Endodermal cell (in vitro differentiated cells): Measurements from ENCODE around the gene ERLIN1. TPM values are rescaled to one million over a fixed set of nuclear protein-coding genes. Genes with fewer than 3 reads are reported as not detected.

Experiments used
- DNase-seq: peaks from one replicate; pipeline ENCODE4 v3.0.0-alpha.2; 2017
- H3K27ac ChIP-seq: 2 replicates; pipeline ENCODE4 v1.5.1; 2013; ENCODE audit warnings: mild to moderate bottlenecking, low read depth, low read length, moderate library complexity
- H3K27me3 ChIP-seq: 2 replicates; pipeline ENCODE4 v1.6.1; 2013; ENCODE audit warnings: mild to moderate bottlenecking, low read length, moderate library complexity; ENCODE audit not compliant: insufficient read depth, control insufficient read depth, poor library complexity, severe bottlenecking
- H3K36me3 ChIP-seq: 2 replicates; pipeline ENCODE4 v1.7.0; 2013; ENCODE audit warnings: mild to moderate bottlenecking, low read length, moderate library complexity; ENCODE audit not compliant: control insufficient read depth, insufficient read depth
- H3K4me1 ChIP-seq: one replicate; pipeline ENCODE4 v1.7.0; 2013; ENCODE audit warnings: low read length; ENCODE audit not compliant: control insufficient read depth, insufficient read depth
- H3K4me3 ChIP-seq: 2 replicates; pipeline ENCODE4 v1.5.1; 2013; ENCODE audit warnings: mild to moderate bottlenecking, low read length, moderate library complexity
- H3K9ac ChIP-seq: 2 replicates; pipeline ENCODE4 v1.6.1; 2013; ENCODE audit warnings: mild to moderate bottlenecking, low read length, moderate library complexity; ENCODE audit not compliant: poor library complexity, severe bottlenecking; ENCODE audit errors: extremely low read depth
- H3K9me3 ChIP-seq: 2 replicates; pipeline ENCODE4 v1.6.1; 2013; ENCODE audit warnings: mild to moderate bottlenecking, low read length, moderate library complexity; ENCODE audit not compliant: control insufficient read depth
- H3K27ac Mint-ChIP-seq: 2 replicates; pipeline ENCODE4 v1.8.0; 2020; ENCODE audit warnings: mixed read lengths
- H3K27me3 Mint-ChIP-seq: 2 replicates; pipeline ENCODE4 v1.8.0; 2021; ENCODE audit warnings: mild to moderate bottlenecking, mixed read lengths; ENCODE audit not compliant: insufficient read depth
- H3K36me3 Mint-ChIP-seq: 2 replicates; pipeline ENCODE4 v1.8.0; 2020; ENCODE audit warnings: low read depth, mixed read lengths
- H3K4me1 Mint-ChIP-seq: 2 replicates; pipeline ENCODE4 v1.8.0; 2020; ENCODE audit warnings: mixed read lengths
- H3K4me3 Mint-ChIP-seq: 2 replicates; pipeline ENCODE4 v1.8.0; 2020; ENCODE audit warnings: mild to moderate bottlenecking, moderate library complexity, mixed read lengths
- H3K9me3 Mint-ChIP-seq: 2 replicates; pipeline ENCODE4 v1.8.0; 2020; ENCODE audit warnings: mild to moderate bottlenecking, mixed read lengths
- CTCF ChIP-seq: fragments of 200-600 bp; sonication (generic); conservative IDR thresholded peaks from 2 replicates; pipeline ENCODE4 v1.5.0; 2021; ENCODE audit warnings: antibody characterized with exemption, mild to moderate bottlenecking
- WGBS, 2 experiments: methylation state at CpG; one replicate each; pipeline versions ENCODE4 v1.1.5 to v1.1.7; 2013; ENCODE audit warnings: missing lambda C conversion rate in 2 of 2, mixed read lengths in 1 of 2; ENCODE audit not compliant: insufficient coverage in 1 of 2, insufficient read length in 1 of 2; 5-methylcytosine and 5-hydroxymethylcytosine counted together
- total RNA-seq, 2 donors: library from RNA; stranded (reverse); fragmentation: NEBNext Ultra II Directional in 1 of 2; extraction: Animal tissue kit (Norgen Biotek cat#: 25700) in 1 of 2; gene quantifications; 2 replicates in 1 of 2; 3 replicates in 1 of 2; pipeline ENCODE4 v1.2.1, GENCODE V29; 2021

The ERLIN1 gene
- total RNA-seq, 2 donors from 2014 or later: 35.0 to 42.6 TPM

GRCh38 chr10:100104300-100104699 is 81.5 kb downstream of the ERLIN1 start:
- no peaks in the 10 kb centered on the region for H3K4me1 ChIP-seq
- no peaks in the 10 kb centered on the region for H3K27me3 Mint-ChIP-seq

GRCh38 chr10:100103581-100103980 is 82.2 kb downstream of the ERLIN1 start:
- H3K36me3 Mint-ChIP-seq: no peaks in the 10 kb centered on the region
- TF ChIP-seq CTCF: no peak
- WGBS, 2 experiments: 95 to 100% methylated on average over 1 to 5 of the region's 5 CpGs
- no peak overlapping the region for H3K27ac ChIP-seq
- H3K9ac ChIP-seq: no peak overlapping the region
- H3K9me3 Mint-ChIP-seq: peaks cover 31% of the 10 kb centered on the region
- no peaks in the 10 kb centered on the region for H3K27me3 ChIP-seq
- H3K4me1 ChIP-seq: no peaks in the 10 kb centered on the region
- H3K9me3 ChIP-seq: peaks cover 43% of the 10 kb centered on the region
- DNase-seq: no peak
- no peak overlapping the region for H3K27ac Mint-ChIP-seq
- H3K36me3 ChIP-seq: no peaks in the 10 kb centered on the region
- H3K4me3 ChIP-seq: no peak overlapping the region
- H3K4me3 Mint-ChIP-seq: no peak overlapping the region
- H3K27me3 Mint-ChIP-seq: no peaks in the 10 kb centered on the region
- H3K4me1 Mint-ChIP-seq: peaks cover 9% of the 10 kb centered on the region

More at GRCh38 chr10:100104300-100104699, 81.5 kb downstream of the ERLIN1 start:
- no peak overlapping the region for H3K27ac ChIP-seq
- DNase-seq: no peak
- H3K4me3 ChIP-seq: no peak overlapping the region
- peaks cover 40% of the 10 kb centered on the region for H3K9me3 ChIP-seq
- no peaks in the 10 kb centered on the region for H3K36me3 ChIP-seq
- H3K27me3 ChIP-seq: no peaks in the 10 kb centered on the region
- no peaks in the 10 kb centered on the region for H3K36me3 Mint-ChIP-seq
- H3K4me3 Mint-ChIP-seq: no peak overlapping the region
- WGBS, 2 experiments: 91 to 98% methylated on average over 5 of the region's 5 CpGs
- H3K4me1 Mint-ChIP-seq: peaks cover 13% of the 10 kb centered on the region
- peaks cover 31% of the 10 kb centered on the region for H3K9me3 Mint-ChIP-seq
- TF ChIP-seq CTCF: no peak
- H3K9ac ChIP-seq: no peak overlapping the region
- no peak overlapping the region for H3K27ac Mint-ChIP-seq

GRCh38 chr10:100101192-100102076 is 84.4 kb downstream of the ERLIN1 start:
- Mint-ChIP-seq H3K36me3 (no peaks in the 10 kb centered on the region), H3K27ac (no peak overlapping the region), H3K4me1 (peaks cover 9% of the 10 kb centered on the region), H3K9me3 (peaks cover 48% of the 10 kb centered on the region), H3K4me3 (no peak overlapping the region), H3K27me3 (peaks cover 2% of the 10 kb centered on the region)
- no peaks in the 10 kb centered on the region for H3K4me1 ChIP-seq
- H3K27me3 ChIP-seq: no peaks in the 10 kb centered on the region
- no peak for DNase-seq
- no peak for TF ChIP-seq CTCF
- 80 to 86% methylated on average over 4 to 6 of the region's 6 CpGs for WGBS, 2 experiments
- no peak overlapping the region for H3K27ac ChIP-seq
- peaks cover 63% of the 10 kb centered on the region for H3K9me3 ChIP-seq
- H3K4me3 ChIP-seq: no peak overlapping the region
- no peak overlapping the region for H3K9ac ChIP-seq
- no peaks in the 10 kb centered on the region for H3K36me3 ChIP-seq
